ENCODE data around the gene CD44. TPM values are rescaled to one million over a fixed set of nuclear protein-coding genes. Genes with fewer than 3 reads are reported as not detected.

CD44 gene
- polyA plus RNA-seq, 1 donor from 2014 or later, result 0.77 TPM

- TF ChIP-seq CTCF (IDR thresholded peaks at IDR 0.05; ENCODE audit: poor library complexity, severe bottlenecking) (no peak), SMC3 (conservative IDR thresholded peaks at IDR 0.05; ENCODE audit: poor library complexity) (no peak), EZH2 (IDR thresholded peaks at IDR 0.05; ENCODE audit: borderline replicate concordance, insufficient read depth, low read length, poor library complexity, severe bottlenecking) (no peak), REST (IDR thresholded peaks at IDR 0.05; ENCODE audit: borderline replicate concordance) (no peak), POLR2AphosphoS5 (IDR thresholded peaks at IDR 0.05) (no peak), MXI1 (conservative IDR thresholded peaks at IDR 0.05; ENCODE audit: poor library complexity, severe bottlenecking) (no peak), EP300 (conservative IDR thresholded peaks at IDR 0.05; ENCODE audit: poor library complexity, severe bottlenecking) (no peak), RAD21 (conservative IDR thresholded peaks at IDR 0.05) (no peak), TAF1 (IDR thresholded peaks at IDR 0.05; ENCODE audit: low read depth) (no peak)
Observed at GRCh38 chr11:35261197-35261596, 122.2 kb downstream of the CD44 start.

GRCh38 chr11:35262056-35262455 lies 123.1 kb downstream of the CD44 start:
- H3K4me3 ChIP-seq (ENCODE audit: low read length), result no peak overlapping the region
- H2AFZ ChIP-seq (ENCODE audit: low read depth, low read length), result no peak overlapping the region
- no peak for TF ChIP-seq MXI1 (conservative IDR thresholded peaks at IDR 0.05; ENCODE audit: poor library complexity, severe bottlenecking)
- no peak for TF ChIP-seq POLR2AphosphoS5 (IDR thresholded peaks at IDR 0.05)
- TF ChIP-seq SMC3 (conservative IDR thresholded peaks at IDR 0.05; ENCODE audit: poor library complexity), result no peak
- TF ChIP-seq TAF1 (IDR thresholded peaks at IDR 0.05; ENCODE audit: low read depth), result no peak
- no peak for TF ChIP-seq REST (IDR thresholded peaks at IDR 0.05; ENCODE audit: borderline replicate concordance)
- no peak for TF ChIP-seq EP300 (conservative IDR thresholded peaks at IDR 0.05; ENCODE audit: poor library complexity, severe bottlenecking)
- TF ChIP-seq CTCF (IDR thresholded peaks at IDR 0.05; ENCODE audit: poor library complexity, severe bottlenecking), result no peak
- no peak for TF ChIP-seq EZH2 (IDR thresholded peaks at IDR 0.05; ENCODE audit: borderline replicate concordance, insufficient read depth, low read length, poor library complexity, severe bottlenecking)
- TF ChIP-seq RAD21 (conservative IDR thresholded peaks at IDR 0.05), result no peak
- H3K27ac ChIP-seq (ENCODE audit: low read length), result no peak overlapping the region
- H3K79me2 ChIP-seq (replicated peaks; ENCODE audit: insufficient read depth, low read length), result no peaks in the 10 kb centered on the region
- H3K36me3 ChIP-seq (ENCODE audit: insufficient read depth, low read length), result no peaks in the 10 kb centered on the region
- H3K9me2 ChIP-seq (ENCODE audit: insufficient read depth, low read length), result no peaks in the 10 kb centered on the region
- no peaks in the 10 kb centered on the region for H4K20me1 ChIP-seq (ENCODE audit: insufficient read depth)
- no peaks in the 10 kb centered on the region for H3K27me3 ChIP-seq (ENCODE audit: insufficient read depth, low read depth, low read length)
- no peaks in the 10 kb centered on the region for H3K9me3 ChIP-seq (ENCODE audit: low read length)
- H3K4me2 ChIP-seq (ENCODE audit: low read length), result no peak overlapping the region
- H3K9ac ChIP-seq (ENCODE audit: low read length), result no peak overlapping the region
- H3F3A ChIP-seq (ENCODE audit: insufficient read depth, low read length, poor library complexity, severe bottlenecking), result no peaks in the 10 kb centered on the region

More at GRCh38 chr11:35261197-35261596, 122.2 kb downstream of the CD44 start:
- Histone ChIP-seq H3K79me2 (replicated peaks; ENCODE audit: insufficient read depth, low read length) (no peaks in the 10 kb centered on the region), H2AFZ (ENCODE audit: low read depth, low read length) (no peak overlapping the region), H3K9ac (ENCODE audit: low read length) (no peak overlapping the region), H3K27ac (ENCODE audit: low read length) (no peak overlapping the region), H3K4me3 (ENCODE audit: low read length) (no peak overlapping the region), H3K9me2 (ENCODE audit: insufficient read depth, low read length) (no peaks in the 10 kb centered on the region), H3K9me3 (ENCODE audit: low read length) (no peaks in the 10 kb centered on the region), H3F3A (ENCODE audit: insufficient read depth, low read length, poor library complexity, severe bottlenecking) (no peaks in the 10 kb centered on the region), H4K20me1 (ENCODE audit: insufficient read depth) (no peaks in the 10 kb centered on the region), H3K36me3 (ENCODE audit: insufficient read depth, low read length) (no peaks in the 10 kb centered on the region), H3K4me2 (ENCODE audit: low read length) (no peak overlapping the region), H3K27me3 (ENCODE audit: insufficient read depth, low read depth, low read length) (no peaks in the 10 kb centered on the region)
